Stimulated activated effector memory CD8-positive, alpha-beta T cell treated with anti-CD3 and anti-CD28 coated beads, Interleukin-12 subunit alpha, Interleukin-12 subunit beta, amount 100 ng/mL, for 72 hours (primary cell): ENCODE measurements around the gene EFCAB14.
"Not testable (repeated sequence)": the region's sequence is repeated elsewhere in the genome, so short reads cannot be mapped to it uniquely, and the experiment has no call there.

ENCODE experiments used
- ATAC-seq: fragments of 150-1000 bp; cut with Tn5 transposase; 2 replicates; pipeline ENCODE4 v1.10.0; 2021
- DNase-seq, 2 donors: peaks; one replicate each; pipeline ENCODE4 v3.0.0; 2021 to 2022; ENCODE audit warnings: low spot score in 2 of 2
- H3K27ac Mint-ChIP-seq: one replicate; pipeline ENCODE4 v1.8.0; 2022; ENCODE audit warnings: mild to moderate bottlenecking, mixed read lengths
- H3K36me3 Mint-ChIP-seq: one replicate; pipeline ENCODE4 v1.8.0; 2022; ENCODE audit warnings: mild to moderate bottlenecking, mixed read lengths
- H3K4me1 Mint-ChIP-seq: one replicate; pipeline ENCODE4 v1.8.0; 2022; ENCODE audit warnings: mixed read lengths
- H3K4me3 Mint-ChIP-seq: one replicate; pipeline ENCODE4 v1.8.0; 2022; ENCODE audit warnings: mild to moderate bottlenecking, mixed read lengths
- H3K9me3 Mint-ChIP-seq: one replicate; pipeline ENCODE4 v1.8.0; 2022; ENCODE audit warnings: mixed read lengths

EFCAB14 gene

DNA sequence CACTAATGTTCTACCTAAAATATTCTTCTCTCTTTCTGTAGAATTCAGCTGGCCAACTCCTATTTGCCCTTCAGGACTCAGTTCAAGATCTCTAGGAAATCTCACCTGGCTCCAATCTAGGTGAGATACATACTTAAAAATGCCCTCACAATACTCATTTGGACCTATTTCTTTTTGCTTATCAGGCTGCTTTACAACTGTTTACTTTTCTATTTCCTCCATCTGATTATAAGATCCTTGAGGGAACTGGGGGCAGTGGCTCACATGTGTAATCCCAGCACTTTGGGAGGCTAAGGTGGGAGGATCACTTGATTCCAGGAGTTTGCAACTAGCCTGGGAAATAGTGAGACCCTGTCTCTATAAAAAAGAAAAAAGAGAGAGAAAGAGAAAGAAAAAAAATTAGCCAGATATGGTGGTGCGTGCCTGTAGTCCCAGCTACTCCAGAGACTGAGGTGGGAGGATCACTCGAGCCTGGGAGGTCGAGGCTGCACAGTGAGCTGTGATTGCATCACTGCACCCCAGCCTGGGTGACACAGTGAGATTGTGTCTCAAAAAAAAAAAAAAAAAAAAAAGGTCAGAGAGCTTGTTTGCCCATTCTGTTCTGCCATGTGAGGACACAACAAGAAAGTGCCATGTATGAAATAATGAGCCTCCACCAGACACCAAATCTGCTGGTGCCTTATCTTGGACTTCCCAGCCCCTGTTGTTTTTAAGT lies 14.8 kb downstream of the EFCAB14 start:
- Mint-ChIP-seq H3K4me1 (peaks cover 38% of the 10 kb centered on the region), H3K4me3 (no peak overlapping the region), H3K9me3 (no peaks in the 10 kb centered on the region), H3K27ac (peak overlapping the region; percentile 43), H3K36me3 (peaks cover 83% of the 10 kb centered on the region)
- ATAC-seq (no peak), DNase-seq (no peak)

DNA sequence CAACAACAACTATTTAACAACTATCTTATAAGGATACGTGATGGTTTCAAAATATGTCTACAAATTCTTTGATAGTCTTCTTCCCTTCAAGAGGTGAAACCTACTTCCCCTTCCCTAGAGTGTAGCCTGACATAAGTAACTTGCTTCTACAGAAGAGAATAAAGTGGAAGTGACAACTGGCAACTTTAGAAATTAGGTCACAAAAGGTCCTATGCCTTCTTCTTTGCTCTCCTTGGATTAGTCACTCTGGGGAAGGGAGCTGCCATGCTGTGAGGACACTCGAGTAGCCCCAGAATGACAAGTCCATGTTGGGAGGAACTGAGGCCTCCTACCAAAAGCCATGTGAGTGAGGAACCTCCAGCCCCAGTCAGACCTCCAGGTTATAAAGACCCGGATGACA lies 19.2 kb downstream of the EFCAB14 start:
- Mint-ChIP-seq H3K4me3 (no peak overlapping the region), H3K9me3 (peaks cover 3% of the 10 kb centered on the region), H3K27ac (peak overlapping the region; percentile 2), H3K36me3 (peaks cover 76% of the 10 kb centered on the region), H3K4me1 (peaks cover 45% of the 10 kb centered on the region)
- DNase-seq, result no peak
- ATAC-seq, result peak; percentile 13

DNA sequence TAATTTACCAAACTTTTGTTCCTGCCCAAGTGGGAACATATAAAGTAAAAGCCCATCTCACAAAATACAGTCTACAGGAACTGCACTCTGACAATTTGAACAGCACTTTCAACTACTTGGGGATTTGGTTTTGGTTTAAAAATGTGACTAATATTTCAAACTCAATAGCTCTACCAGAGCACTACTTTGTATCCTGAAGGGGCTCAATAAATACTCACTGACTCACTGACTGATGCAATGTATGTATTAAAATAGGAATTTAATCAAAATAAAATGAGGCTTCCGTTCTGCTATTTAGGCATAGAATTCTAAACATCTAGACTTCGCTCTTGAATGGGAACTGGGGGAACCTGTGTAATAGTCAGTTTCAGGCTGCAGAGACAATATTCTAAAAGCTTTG lies 21.9 kb downstream of the EFCAB14 start:
- Mint-ChIP-seq H3K4me1 (peaks cover 34% of the 10 kb centered on the region), H3K27ac (peak overlapping the region; percentile 3), H3K4me3 (no peak overlapping the region), H3K9me3 (peaks cover 3% of the 10 kb centered on the region), H3K36me3 (peaks cover 79% of the 10 kb centered on the region)
- no peak for DNase-seq
- no peak for ATAC-seq

DNA sequence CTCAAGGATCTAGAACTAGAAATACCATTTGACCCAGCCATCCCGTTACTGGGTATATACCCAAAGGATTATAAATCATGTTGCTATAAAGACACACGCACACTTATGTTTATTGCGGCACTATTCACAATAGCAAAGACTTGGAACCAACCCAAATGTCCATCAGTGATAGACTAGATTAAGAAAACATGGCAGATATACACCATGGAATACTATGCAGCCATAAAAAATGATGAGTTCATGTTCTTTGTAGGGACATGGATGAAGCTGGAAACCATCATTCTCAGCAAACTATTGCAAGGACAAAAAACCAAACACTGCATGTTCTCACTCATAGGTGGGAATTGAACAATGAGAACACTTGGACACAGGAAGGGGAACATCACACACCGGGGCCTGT lies 24.2 kb downstream of the EFCAB14 start:
- H3K27ac Mint-ChIP-seq, H3K4me3 Mint-ChIP-seq, H3K9me3 Mint-ChIP-seq, DNase-seq, ATAC-seq: not testable (repeated sequence)
- Mint-ChIP-seq H3K4me1 (peaks cover 14% of the 10 kb centered on the region), H3K36me3 (peaks cover 88% of the 10 kb centered on the region)

DNA sequence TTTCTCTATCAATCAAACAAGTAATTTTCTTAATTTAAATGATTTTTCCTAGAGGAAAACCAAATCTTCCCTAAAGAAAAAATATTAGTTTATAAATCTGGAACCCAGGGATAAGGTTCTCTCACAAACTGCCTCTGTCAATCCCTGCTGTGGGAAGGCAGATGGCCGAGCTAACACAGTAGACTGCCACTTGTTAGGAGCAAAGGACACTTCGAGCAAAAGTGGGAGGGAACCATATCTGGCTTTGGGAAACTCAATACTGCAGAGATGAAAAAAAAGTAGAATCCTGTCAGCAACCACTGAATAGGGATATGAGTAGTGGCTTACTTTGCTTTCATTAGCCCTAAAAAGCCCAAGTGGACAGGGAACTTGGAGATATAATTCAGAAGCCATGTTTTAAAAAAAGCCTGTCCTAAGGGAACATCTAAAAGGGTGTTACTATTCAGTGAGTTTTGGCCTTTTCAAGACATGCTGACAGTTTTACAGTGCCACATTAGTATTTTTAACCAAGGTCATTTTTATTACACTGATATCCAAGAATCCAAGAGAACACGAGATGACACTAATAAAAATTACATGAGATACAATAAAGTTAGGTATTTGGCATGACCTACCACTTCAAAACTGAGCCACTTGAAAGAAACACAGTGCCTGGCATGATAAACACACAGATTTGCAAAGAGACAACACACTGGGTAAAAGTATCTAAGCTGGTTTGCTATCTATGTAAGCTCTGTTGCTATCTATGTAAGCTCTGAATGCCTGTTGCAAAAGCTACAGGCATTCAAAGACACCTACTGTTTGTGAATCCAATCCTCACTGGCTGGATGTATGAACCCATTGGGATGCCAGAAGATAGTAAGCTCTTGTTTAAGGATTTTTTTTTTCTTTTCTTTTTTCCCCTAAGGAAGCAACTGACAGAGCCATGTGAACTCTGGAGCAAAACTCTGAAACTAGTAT lies 25.8 kb downstream of the EFCAB14 start:
- Mint-ChIP-seq H3K27ac (peak overlapping the region; percentile 43), H3K4me1 (no peaks in the 10 kb centered on the region), H3K4me3 (no peak overlapping the region), H3K9me3 (peaks cover 3% of the 10 kb centered on the region), H3K36me3 (peaks cover 98% of the 10 kb centered on the region)
- DNase-seq, result no peak
- ATAC-seq, result no peak

DNA sequence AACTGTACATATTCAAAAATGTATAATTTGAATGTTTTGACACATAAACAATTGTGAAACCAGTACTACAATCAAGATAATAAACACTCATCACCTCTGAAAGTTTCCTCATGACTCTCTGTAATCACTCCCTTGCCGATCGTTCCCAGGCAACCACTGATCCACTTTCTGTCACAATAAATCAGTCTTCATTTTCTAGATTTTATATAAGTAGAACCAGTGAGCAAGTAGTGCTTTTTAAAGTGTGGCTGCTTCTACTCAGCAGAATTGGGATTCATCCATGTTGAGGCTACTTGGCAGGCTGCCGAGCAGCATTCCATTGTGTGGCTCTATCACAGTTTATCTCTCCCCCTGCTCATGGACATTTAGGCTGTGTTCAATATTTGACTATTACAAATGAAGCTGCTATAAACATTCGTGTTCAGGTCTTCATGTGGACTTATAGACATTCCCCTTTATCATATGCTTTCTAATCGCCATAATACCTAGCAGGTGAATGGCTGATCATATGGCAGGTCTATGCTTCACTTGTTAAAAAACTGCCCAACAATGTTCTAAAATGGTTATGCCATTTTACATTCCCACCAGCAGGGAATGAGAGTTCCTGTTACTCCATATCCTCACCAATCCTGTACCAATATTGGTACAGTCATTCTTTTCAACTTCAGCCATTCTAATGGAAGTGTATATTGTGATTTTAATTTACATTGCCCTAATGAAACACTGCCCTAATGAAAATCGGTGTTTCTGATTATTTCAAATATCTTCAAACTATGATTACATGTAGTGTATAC lies 26.7 kb downstream of the EFCAB14 start:
- H3K27ac Mint-ChIP-seq, result peak overlapping the region; percentile 43
- H3K4me1 Mint-ChIP-seq, result no peaks in the 10 kb centered on the region
- no peak for ATAC-seq
- no peak for DNase-seq
- no peak overlapping the region for H3K4me3 Mint-ChIP-seq
- peaks cover 3% of the 10 kb centered on the region for H3K9me3 Mint-ChIP-seq
- H3K36me3 Mint-ChIP-seq, result peaks cover 99% of the 10 kb centered on the region

DNA sequence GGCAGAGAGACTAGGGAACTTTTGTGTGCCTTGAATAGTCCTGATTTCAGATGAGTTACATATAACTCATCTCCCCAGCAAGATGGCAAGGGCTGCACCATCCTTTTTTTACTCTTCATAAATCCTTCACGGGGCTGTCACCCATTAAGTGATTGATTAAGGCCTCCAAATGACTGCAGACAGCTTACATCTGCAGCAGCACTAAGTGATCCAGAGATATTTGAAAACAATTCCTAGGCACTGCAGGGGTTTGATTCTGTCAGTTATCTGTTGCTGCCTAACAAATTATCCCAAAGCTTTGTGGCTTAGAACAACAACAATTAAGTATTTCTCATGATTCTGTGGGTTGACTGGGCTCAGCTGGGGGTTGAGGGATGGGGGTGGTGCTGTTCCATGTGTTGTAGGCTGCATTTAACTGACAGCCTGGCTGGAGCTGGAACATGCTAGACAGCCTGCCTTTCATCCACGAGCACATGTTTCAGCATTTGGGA lies 27.9 kb downstream of the EFCAB14 start:
- peaks cover 3% of the 10 kb centered on the region for H3K9me3 Mint-ChIP-seq
- ATAC-seq (no peak), DNase-seq (no peak)
- H3K4me3 Mint-ChIP-seq, result no peak overlapping the region
- H3K36me3 Mint-ChIP-seq, result peaks cover 99% of the 10 kb centered on the region
- H3K27ac Mint-ChIP-seq, result peak overlapping the region; percentile 3
- H3K4me1 Mint-ChIP-seq, result no peaks in the 10 kb centered on the region

DNA sequence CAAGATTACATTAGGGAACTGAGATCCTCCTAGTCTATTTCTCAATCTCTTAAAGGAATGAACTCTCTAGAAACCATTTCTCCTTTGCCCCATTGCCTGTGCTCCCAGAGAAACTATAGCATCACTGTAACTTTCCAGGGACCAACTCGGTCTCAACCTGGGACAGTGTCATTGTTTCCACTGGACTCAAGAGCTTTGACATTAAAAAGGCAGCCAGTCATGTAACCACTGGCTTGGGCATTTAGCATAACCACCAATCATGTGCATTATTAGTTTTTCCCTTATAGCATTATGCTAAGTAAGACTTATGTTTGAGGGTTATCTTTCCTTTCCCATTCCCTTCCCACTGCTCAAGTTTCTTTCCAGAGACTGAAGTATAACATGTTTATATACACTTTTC lies 29.0 kb downstream of the EFCAB14 start:
- no peaks in the 10 kb centered on the region for H3K9me3 Mint-ChIP-seq
- DNase-seq, result no peak
- no peak for ATAC-seq
- H3K27ac Mint-ChIP-seq, result peak overlapping the region; percentile 70
- peaks cover 99% of the 10 kb centered on the region for H3K36me3 Mint-ChIP-seq
- no peak overlapping the region for H3K4me3 Mint-ChIP-seq
- H3K4me1 Mint-ChIP-seq, result no peaks in the 10 kb centered on the region

DNA sequence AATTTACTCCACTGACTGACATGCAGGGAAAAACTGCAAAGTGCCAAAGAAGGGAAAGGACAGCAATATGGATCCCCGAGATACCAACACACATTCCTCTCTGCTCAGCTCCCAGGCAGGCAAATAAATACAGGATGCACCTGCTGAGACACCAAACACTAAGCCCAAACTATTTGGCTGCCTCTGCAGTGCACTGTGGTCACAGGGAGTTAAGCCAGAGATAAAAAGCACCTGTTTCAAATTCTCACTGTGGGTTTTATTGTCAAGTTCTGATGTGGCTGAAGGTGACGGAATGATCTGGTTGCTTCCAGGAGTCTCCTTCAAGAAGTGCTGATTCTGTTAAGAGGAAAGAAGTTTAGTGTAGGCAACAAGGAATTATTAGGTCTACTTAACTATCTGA lies 29.6 kb downstream of the EFCAB14 start:
- no peak for DNase-seq
- no peak for ATAC-seq
- Mint-ChIP-seq H3K4me1 (no peaks in the 10 kb centered on the region), H3K4me3 (no peak overlapping the region), H3K36me3 (peaks cover 99% of the 10 kb centered on the region), H3K27ac (peak overlapping the region; percentile 70), H3K9me3 (no peaks in the 10 kb centered on the region)

DNA sequence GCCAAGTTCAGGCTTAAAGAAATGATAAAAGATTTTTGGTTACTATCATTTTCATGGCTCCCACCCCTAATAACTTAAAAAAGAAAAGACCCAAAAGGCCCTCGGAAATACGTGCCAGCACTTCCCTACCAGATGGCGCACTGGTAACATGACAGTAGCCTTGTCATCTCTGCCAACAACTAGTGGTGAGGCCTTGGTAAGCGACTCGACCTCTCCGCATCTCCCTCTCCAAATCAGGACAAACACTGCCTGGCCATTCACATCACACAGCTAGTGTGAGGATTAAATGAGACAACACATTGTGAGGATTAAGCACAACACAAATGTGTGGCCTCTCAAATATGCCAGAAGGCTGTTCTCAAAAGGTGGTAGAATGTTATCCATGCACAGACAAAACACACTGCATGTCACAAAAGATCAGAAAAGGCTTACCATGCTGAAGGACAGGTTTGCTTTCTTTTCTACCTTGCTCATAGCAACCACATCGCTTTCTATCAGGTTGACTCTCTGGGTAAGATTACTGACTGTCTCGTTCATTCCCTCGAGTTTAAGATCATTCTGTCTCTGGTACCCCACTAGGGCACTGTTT lies 30.9 kb downstream of the EFCAB14 start:
- ATAC-seq (no peak), DNase-seq (no peak)
- no peaks in the 10 kb centered on the region for H3K9me3 Mint-ChIP-seq
- H3K27ac Mint-ChIP-seq, result peak overlapping the region; percentile 70
- no peaks in the 10 kb centered on the region for H3K4me1 Mint-ChIP-seq
- H3K36me3 Mint-ChIP-seq, result peaks cover 99% of the 10 kb centered on the region
- no peak overlapping the region for H3K4me3 Mint-ChIP-seq

DNA sequence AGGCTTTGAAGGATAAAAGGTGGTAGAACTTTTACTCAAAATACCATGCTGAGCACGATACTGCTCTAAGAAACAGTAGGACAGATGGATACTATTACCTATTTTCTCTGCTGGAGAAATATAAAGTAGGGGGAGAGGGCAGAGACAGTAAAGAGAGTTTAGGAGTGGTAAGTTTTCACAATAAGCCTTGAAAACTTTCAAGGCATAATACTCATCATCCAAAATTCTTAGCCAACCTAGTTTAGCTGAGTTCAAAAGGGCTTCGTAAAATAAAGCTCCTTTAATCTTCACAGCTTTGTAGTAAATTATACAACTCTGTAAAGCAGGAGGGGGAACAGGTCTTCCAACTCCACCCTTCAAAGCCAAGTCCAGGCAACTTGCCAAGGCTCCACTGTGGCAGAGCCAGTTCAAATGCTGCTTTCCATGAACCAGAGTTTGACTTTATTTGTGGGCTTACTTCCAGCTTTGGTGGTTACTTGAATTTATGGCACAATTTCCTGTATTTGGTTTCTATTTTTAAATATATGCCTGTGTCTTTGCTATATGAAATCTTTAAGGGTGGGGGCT lies 31.7 kb downstream of the EFCAB14 start:
- Mint-ChIP-seq H3K9me3 (no peaks in the 10 kb centered on the region), H3K4me1 (no peaks in the 10 kb centered on the region), H3K27ac (peak overlapping the region; percentile 42), H3K4me3 (no peak overlapping the region), H3K36me3 (peaks cover 99% of the 10 kb centered on the region)
- DNase-seq, result no peak
- no peak for ATAC-seq

DNA sequence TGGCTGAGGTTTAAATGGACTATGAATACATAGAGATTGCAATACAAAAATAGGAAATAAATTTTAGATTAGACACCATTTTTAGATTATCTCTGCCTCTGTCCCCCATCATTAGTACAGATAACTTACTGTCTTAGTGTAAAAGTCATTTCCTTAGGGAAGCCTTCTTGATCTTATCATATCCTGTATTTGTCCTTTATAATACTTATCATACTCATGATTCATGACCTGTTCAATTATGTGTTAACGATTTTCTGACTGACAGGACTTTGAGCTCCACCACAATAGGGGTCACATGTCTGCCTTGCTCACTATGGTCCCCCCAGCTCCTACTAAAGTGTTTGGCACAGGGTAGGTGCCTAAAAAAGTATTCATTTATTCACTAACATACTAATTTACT lies 32.7 kb downstream of the EFCAB14 start:
- peak overlapping the region; percentile 42 for H3K27ac Mint-ChIP-seq
- peaks cover 99% of the 10 kb centered on the region for H3K36me3 Mint-ChIP-seq
- ATAC-seq (no peak), DNase-seq (no peak)
- no peaks in the 10 kb centered on the region for H3K4me1 Mint-ChIP-seq
- H3K9me3 Mint-ChIP-seq, result no peaks in the 10 kb centered on the region
- no peak overlapping the region for H3K4me3 Mint-ChIP-seq

DNA sequence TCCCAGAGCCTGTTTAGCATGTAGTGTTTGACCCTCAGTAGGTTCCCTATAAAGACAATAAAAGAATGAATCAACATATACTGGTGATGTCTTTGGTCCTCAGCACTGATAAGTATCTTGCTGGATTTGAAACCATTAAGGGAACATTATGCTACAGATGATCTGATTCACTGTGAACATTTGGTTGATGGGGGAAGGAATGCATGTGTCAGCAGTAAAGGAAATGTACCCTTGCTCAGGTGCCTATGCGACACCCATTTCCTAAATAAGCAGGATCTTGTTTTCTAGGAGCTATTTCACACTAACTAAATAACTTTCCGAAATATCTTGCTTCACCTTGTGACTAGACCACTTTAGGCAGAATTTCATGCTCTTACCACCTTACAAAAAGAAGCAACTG lies 34.2 kb downstream of the EFCAB14 start:
- Mint-ChIP-seq H3K27ac (peak overlapping the region; percentile 41), H3K4me1 (no peaks in the 10 kb centered on the region), H3K36me3 (peaks cover 100% of the 10 kb centered on the region), H3K4me3 (no peak overlapping the region), H3K9me3 (no peaks in the 10 kb centered on the region)
- no peak for DNase-seq
- no peak for ATAC-seq

DNA sequence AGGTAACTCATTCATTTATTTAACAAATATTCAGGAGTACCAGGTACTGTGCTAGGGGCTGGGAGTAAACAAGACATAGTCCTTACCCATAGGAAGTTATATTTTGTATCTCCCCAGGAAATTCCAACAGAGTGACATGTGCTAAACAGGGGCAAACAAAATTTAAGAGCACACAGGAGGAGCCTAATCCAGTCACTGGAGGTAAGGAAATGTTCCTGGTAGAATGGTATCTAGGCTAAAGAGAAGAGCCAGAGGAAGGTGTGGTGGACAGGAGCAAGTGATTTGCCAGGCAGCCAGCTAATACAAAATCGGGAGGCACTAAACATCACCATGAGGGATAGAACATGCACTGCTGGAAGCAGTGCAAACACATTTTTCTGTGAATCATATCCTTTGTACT lies 36.9 kb downstream of the EFCAB14 start:
- Mint-ChIP-seq H3K4me3 (no peak overlapping the region), H3K36me3 (peaks cover 100% of the 10 kb centered on the region), H3K4me1 (peaks cover 6% of the 10 kb centered on the region), H3K27ac (peak overlapping the region; percentile 85), H3K9me3 (no peaks in the 10 kb centered on the region)
- no peak for DNase-seq
- ATAC-seq, result no peak
